Activated naive CD8-positive, alpha-beta T cell treated with anti-CD3 and anti-CD28 coated beads for 36 hours (primary cell): ENCODE measurements around the gene NAGPA. TPM values are rescaled to one million over a fixed set of nuclear protein-coding genes. Genes with fewer than 3 reads are reported as not detected.
A peak's percentile ranks its signal among the peaks of the same experiment; 100 is the strongest.

Experiments used
- DNase-seq: peaks from one replicate; pipeline ENCODE4 v3.0.0; 2021
- H3K27ac Mint-ChIP-seq: one replicate; pipeline ENCODE4 v1.8.0; 2022; ENCODE audit warnings: mild to moderate bottlenecking, moderate library complexity, mixed read lengths
- H3K27me3 Mint-ChIP-seq: one replicate; pipeline ENCODE4 v1.8.0; 2022; ENCODE audit warnings: mild to moderate bottlenecking, mixed read lengths
- H3K36me3 Mint-ChIP-seq: one replicate; pipeline ENCODE4 v1.8.0; 2021; ENCODE audit warnings: mild to moderate bottlenecking, mixed read lengths
- H3K4me1 Mint-ChIP-seq: one replicate; pipeline ENCODE4 v1.8.0; 2021; ENCODE audit warnings: mixed read lengths
- H3K4me3 Mint-ChIP-seq: one replicate; pipeline ENCODE4 v1.8.0; 2022; ENCODE audit warnings: mild to moderate bottlenecking, moderate library complexity, mixed read lengths
- H3K9me3 Mint-ChIP-seq: one replicate; pipeline ENCODE4 v1.8.0; 2022; ENCODE audit warnings: mixed read lengths
- total RNA-seq, 2 experiments: library from RNA; stranded (reverse); gene quantifications; one replicate each; pipeline ENCODE4 v1.2.3, GENCODE V29; 2021

NAGPA gene
- total RNA-seq, 2 experiments from 2014 or later: 14.7 to 16.4 TPM

GRCh38 chr16:5069048-5069447 is 35.3 kb upstream of the NAGPA start:
- Mint-ChIP-seq H3K4me1 (peaks cover 21% of the 10 kb centered on the region), H3K36me3 (peaks cover 8% of the 10 kb centered on the region), H3K9me3 (peaks cover 1% of the 10 kb centered on the region), H3K27me3 (no peaks in the 10 kb centered on the region), H3K4me3 (no peak overlapping the region), H3K27ac (no peak overlapping the region)
- no peak for DNase-seq

GRCh38 chr16:5066511-5066910 is 32.8 kb upstream of the NAGPA start:
- H3K9me3 Mint-ChIP-seq: peaks cover 1% of the 10 kb centered on the region
- H3K27ac Mint-ChIP-seq: no peak overlapping the region
- no peak for DNase-seq
- H3K4me3 Mint-ChIP-seq: no peak overlapping the region
- H3K36me3 Mint-ChIP-seq: peaks cover 2% of the 10 kb centered on the region
- H3K4me1 Mint-ChIP-seq: peaks cover 7% of the 10 kb centered on the region
- H3K27me3 Mint-ChIP-seq: no peaks in the 10 kb centered on the region

- Mint-ChIP-seq H3K36me3 (no peaks in the 10 kb centered on the region), H3K4me1 (peaks cover under 1% of the 10 kb centered on the region), H3K27me3 (no peaks in the 10 kb centered on the region), H3K4me3 (no peak within 1 kb of the TSS), H3K27ac (no peak within 1 kb of the TSS), H3K9me3 (no peaks in the 10 kb centered on the region)
- no peak for DNase-seq
These were observed 32.1 kb upstream of the NAGPA start, which contains the start of gene C16orf89 for GRCh38 chr16:5065813-5066212. Gene C16orf89, minus strand, starts transcription at chr16:5065956. Its CDS starts 48 bp downstream, at chr16:5065908.

GRCh38 chr16:5065326-5065725 is 31.6 kb upstream of the NAGPA start:
- Mint-ChIP-seq H3K4me1 (no peaks in the 10 kb centered on the region), H3K4me3 (no peak overlapping the region), H3K27me3 (no peaks in the 10 kb centered on the region), H3K36me3 (no peaks in the 10 kb centered on the region), H3K27ac (no peak overlapping the region), H3K9me3 (no peaks in the 10 kb centered on the region)
- no peak for DNase-seq

- DNase-seq: no peak
- Mint-ChIP-seq H3K27ac (no peak overlapping the region), H3K36me3 (no peaks in the 10 kb centered on the region), H3K27me3 (no peaks in the 10 kb centered on the region), H3K9me3 (no peaks in the 10 kb centered on the region), H3K4me1 (no peaks in the 10 kb centered on the region), H3K4me3 (no peak overlapping the region)
These were observed 31.2 kb upstream of the NAGPA start for GRCh38 chr16:5064915-5065314.

- no peaks in the 10 kb centered on the region for H3K27me3 Mint-ChIP-seq
- no peak for DNase-seq
- no peaks in the 10 kb centered on the region for H3K9me3 Mint-ChIP-seq
- no peak overlapping the region for H3K27ac Mint-ChIP-seq
- H3K36me3 Mint-ChIP-seq: no peaks in the 10 kb centered on the region
- H3K4me1 Mint-ChIP-seq: no peaks in the 10 kb centered on the region
- no peak overlapping the region for H3K4me3 Mint-ChIP-seq
These were observed 29.3 kb upstream of the NAGPA start for GRCh38 chr16:5062790-5063765.

GRCh38 chr16:5062051-5062450 is 28.3 kb upstream of the NAGPA start:
- Mint-ChIP-seq H3K27ac (no peak overlapping the region), H3K4me1 (no peaks in the 10 kb centered on the region), H3K4me3 (no peak overlapping the region), H3K9me3 (no peaks in the 10 kb centered on the region), H3K36me3 (no peaks in the 10 kb centered on the region), H3K27me3 (no peaks in the 10 kb centered on the region)
- DNase-seq: no peak

- Mint-ChIP-seq H3K27ac (no peak overlapping the region), H3K4me3 (no peak overlapping the region), H3K4me1 (peaks cover 2% of the 10 kb centered on the region), H3K27me3 (no peaks in the 10 kb centered on the region), H3K9me3 (no peaks in the 10 kb centered on the region), H3K36me3 (no peaks in the 10 kb centered on the region)
- DNase-seq: no peak
These were observed 26.4 kb upstream of the NAGPA start for GRCh38 chr16:5060073-5060641.

GRCh38 chr16:5059386-5060072 is 25.8 kb upstream of the NAGPA start:
- H3K4me1 Mint-ChIP-seq: peaks cover 2% of the 10 kb centered on the region
- DNase-seq: no peak

GRCh38 chr16:5058476-5058875 is 24.7 kb upstream of the NAGPA start:
- Mint-ChIP-seq H3K9me3 (no peaks in the 10 kb centered on the region), H3K4me3 (no peak overlapping the region), H3K27me3 (no peaks in the 10 kb centered on the region), H3K27ac (no peak overlapping the region), H3K36me3 (no peaks in the 10 kb centered on the region), H3K4me1 (peaks cover 2% of the 10 kb centered on the region)
- no peak for DNase-seq

More at GRCh38 chr16:5059386-5060072, 25.8 kb upstream of the NAGPA start:
- no peaks in the 10 kb centered on the region for H3K36me3 Mint-ChIP-seq
- H3K9me3 Mint-ChIP-seq: no peaks in the 10 kb centered on the region
- no peaks in the 10 kb centered on the region for H3K27me3 Mint-ChIP-seq
- H3K4me3 Mint-ChIP-seq: no peak overlapping the region
- H3K27ac Mint-ChIP-seq: no peak overlapping the region

GRCh38 chr16:5056352-5056751 is 22.6 kb upstream of the NAGPA start:
- DNase-seq: peak; percentile 64
- Mint-ChIP-seq H3K27ac (no peak overlapping the region), H3K27me3 (no peaks in the 10 kb centered on the region), H3K9me3 (no peaks in the 10 kb centered on the region), H3K36me3 (no peaks in the 10 kb centered on the region), H3K4me1 (peaks cover 2% of the 10 kb centered on the region), H3K4me3 (no peak overlapping the region)

GRCh38 chr16:5054876-5055865 is 21.4 kb upstream of the NAGPA start:
- Mint-ChIP-seq H3K36me3 (no peaks in the 10 kb centered on the region), H3K27ac (no peak overlapping the region), H3K4me1 (peaks cover 2% of the 10 kb centered on the region), H3K4me3 (no peak overlapping the region), H3K9me3 (peaks cover 3% of the 10 kb centered on the region), H3K27me3 (no peaks in the 10 kb centered on the region)
- DNase-seq: no peak

- Mint-ChIP-seq H3K27ac (no peak overlapping the region), H3K4me3 (no peak overlapping the region), H3K36me3 (peaks cover 6% of the 10 kb centered on the region), H3K9me3 (peaks cover 8% of the 10 kb centered on the region), H3K27me3 (no peaks in the 10 kb centered on the region), H3K4me1 (no peaks in the 10 kb centered on the region)
- DNase-seq: no peak
These were observed 13.2 kb upstream of the NAGPA start for GRCh38 chr16:5046914-5047313.

- H3K27ac Mint-ChIP-seq: no peak overlapping the region
- no peaks in the 10 kb centered on the region for H3K4me1 Mint-ChIP-seq
- H3K9me3 Mint-ChIP-seq: peaks cover 7% of the 10 kb centered on the region
- no peaks in the 10 kb centered on the region for H3K27me3 Mint-ChIP-seq
- no peak overlapping the region for H3K4me3 Mint-ChIP-seq
- no peak for DNase-seq
- peaks cover 6% of the 10 kb centered on the region for H3K36me3 Mint-ChIP-seq
These were observed 11.9 kb upstream of the NAGPA start for GRCh38 chr16:5045499-5046115.
